Testis (tissue), 3 donors: ENCODE measurements around the gene DOCK7. TPM values are rescaled to one million over a fixed set of nuclear protein-coding genes. Genes with fewer than 3 reads are reported as not detected.
"Not testable (repeated sequence)": the region's sequence is repeated elsewhere in the genome, so short reads cannot be mapped to it uniquely, and the experiment has no call there.

ENCODE experiments used
- DNase-seq: peaks from one replicate; pipeline ENCODE4 v3.0.0-alpha.2; 2019
- H3K27ac ChIP-seq, 2 donors: fragments of 200-600 bp; sonication (generic); one replicate each; pipeline ENCODE4 v1.5.1; 2019
- H3K27me3 ChIP-seq: fragments of 200-600 bp; sonication (generic); one replicate; pipeline ENCODE4 v1.5.1; 2019
- H3K36me3 ChIP-seq: fragments of 200-600 bp; sonication (generic); one replicate; pipeline ENCODE4 v1.5.1; 2017; ENCODE audit warnings: low read depth; ENCODE audit errors: missing control alignments
- H3K4me1 ChIP-seq: fragments of 200-600 bp; sonication (generic); one replicate; pipeline ENCODE4 v1.5.1; 2019
- H3K4me3 ChIP-seq, 2 donors: fragments of 200-600 bp; sonication (generic); one replicate each; pipeline ENCODE4 v1.5.1; 2017 to 2019
- H3K9me3 ChIP-seq: fragments of 200-600 bp; sonication (generic); one replicate; pipeline ENCODE4 v1.5.1; 2017
- CTCF ChIP-seq, 3 experiments: fragments of 450-650 bp in 2 of 3; fragments of 200-600 bp in 1 of 3; sonication (generic) in 1 of 3; IDR thresholded peaks; one replicate each; pipeline ENCODE4 v1.5.1; 2016 to 2019; ENCODE audit warnings: antibody characterized with exemption in 3 of 3, mild to moderate bottlenecking in 2 of 3, moderate library complexity in 1 of 3
- POLR2A ChIP-seq: fragments of 450-650 bp; IDR thresholded peaks from one replicate; pipeline ENCODE4 v1.6.1; 2017; ENCODE audit warnings: antibody characterized with exemption, mild to moderate bottlenecking, moderate library complexity
- WGBS, 2 donors: methylation state at CpG; one replicate each; pipeline ENCODE4 v1.1.5; 2018; 5-methylcytosine and 5-hydroxymethylcytosine counted together
- intact Hi-C: fragments of 100-400 bp; cut with DNase I; formaldehyde crosslinking; loops from one replicate; pipeline ENCODE4 v1.15.1; 2023; ENCODE audit warnings: low total_unique reads
- polyA plus RNA-seq: library from polyadenylated mRNA; stranded (reverse); fragments of 350-450 nt; fragmentation: Illumina TruSeq; extraction: RNeasy Lipid Tissue Mini Kit (QIAGEN cat#74804); gene quantifications from one replicate; pipeline ENCODE4 v1.2.3, GENCODE V29; 2014; ENCODE audit warnings: low read depth, low replicate concordance; ENCODE audit not compliant: insufficient read depth
- total RNA-seq, 2 donors: library from RNA; depleted of rRNA; stranded (reverse); fragments of >200 nt; gene quantifications; one replicate each; pipeline ENCODE4 v1.2.3, GENCODE V29; 2016

Gene DOCK7
- total and polyA plus RNA-seq, 3 donors from 2014 or later = 42.2 to 122 (median 94.3) TPM

- Histone ChIP-seq H3K9me3 (no peaks in the 10 kb centered on the region), H3K27ac (no peak overlapping the region), H3K4me1 (no peaks in the 10 kb centered on the region), H3K36me3 (no peaks in the 10 kb centered on the region), H3K4me3 (no peak overlapping the region), H3K27me3 (no peaks in the 10 kb centered on the region)
- intact Hi-C loops = no loop called here
- DNase-seq = no peak
- WGBS, 2 donors = 64 to 70% methylated on average over 2 of the region's 2 CpGs
- TF ChIP-seq POLR2A = no peak
- TF ChIP-seq CTCF (IDR thresholded peaks at IDR 0.05) = no peak
These were observed 114.5 kb downstream of the DOCK7 start for GRCh38 chr1:62573675-62574074.

- no peaks in the 10 kb centered on the region for H3K4me1 ChIP-seq
- no peaks in the 10 kb centered on the region for H3K9me3 ChIP-seq
- H3K36me3 ChIP-seq = no peaks in the 10 kb centered on the region
- TF ChIP-seq CTCF (IDR thresholded peaks at IDR 0.05) = no peak
- TF ChIP-seq POLR2A = no peak
- H3K4me3 ChIP-seq = no peak overlapping the region
- H3K27me3 ChIP-seq = no peaks in the 10 kb centered on the region
- H3K27ac ChIP-seq = no peak overlapping the region
- DNase-seq = no peak
- intact Hi-C loops = no loop called here
These were observed 115.7 kb downstream of the DOCK7 start for GRCh38 chr1:62572476-62572875.

GRCh38 chr1:62571517-62571916 is 116.7 kb downstream of the DOCK7 start:
- DNase-seq, intact Hi-C loops, H3K27ac ChIP-seq, H3K27me3 ChIP-seq, H3K4me1 ChIP-seq, H3K9me3 ChIP-seq, H3K4me3 ChIP-seq, H3K36me3 ChIP-seq: not testable (repeated sequence)
- 93 to 98% methylated on average over 4 of the region's 4 CpGs for WGBS, 2 donors

- WGBS, 2 donors = 92 to 95% methylated on average over 1 of the region's 1 CpG
- H3K9me3 ChIP-seq, H3K27ac ChIP-seq, H3K4me3 ChIP-seq, H3K36me3 ChIP-seq, H3K4me1 ChIP-seq, H3K27me3 ChIP-seq, DNase-seq, intact Hi-C loops: not testable (repeated sequence)
These were observed 120.3 kb downstream of the DOCK7 start for GRCh38 chr1:62567926-62568325.

GRCh38 chr1:62567182-62567581 is 121.0 kb downstream of the DOCK7 start:
- H3K9me3 ChIP-seq, H3K36me3 ChIP-seq, H3K4me3 ChIP-seq, H3K27me3 ChIP-seq, H3K27ac ChIP-seq, intact Hi-C loops, H3K4me1 ChIP-seq, DNase-seq: not testable (repeated sequence)
- WGBS, 2 donors = 100% methylated on average over 1 of the region's 1 CpG

- TF ChIP-seq CTCF (IDR thresholded peaks at IDR 0.05) (no peak), POLR2A (no peak)
- Histone ChIP-seq H3K27ac (no peak overlapping the region), H3K4me1 (no peaks in the 10 kb centered on the region), H3K27me3 (no peaks in the 10 kb centered on the region), H3K4me3 (no peak overlapping the region), H3K36me3 (no peaks in the 10 kb centered on the region), H3K9me3 (no peaks in the 10 kb centered on the region)
- intact Hi-C loops = no loop called here
- DNase-seq = no peak
- 97 to 98% methylated on average over 2 of the region's 2 CpGs for WGBS, 2 donors
These were observed 126.9 kb downstream of the DOCK7 start for GRCh38 chr1:62561306-62561705.
